ENCODE measurements around the gene C10orf88. TPM values are rescaled to one million over a fixed set of nuclear protein-coding genes. Genes with fewer than 3 reads are reported as not detected.

The C10orf88 gene
- total RNA-seq, 1 donor from 2014 or later: 14.3 TPM

DNA sequence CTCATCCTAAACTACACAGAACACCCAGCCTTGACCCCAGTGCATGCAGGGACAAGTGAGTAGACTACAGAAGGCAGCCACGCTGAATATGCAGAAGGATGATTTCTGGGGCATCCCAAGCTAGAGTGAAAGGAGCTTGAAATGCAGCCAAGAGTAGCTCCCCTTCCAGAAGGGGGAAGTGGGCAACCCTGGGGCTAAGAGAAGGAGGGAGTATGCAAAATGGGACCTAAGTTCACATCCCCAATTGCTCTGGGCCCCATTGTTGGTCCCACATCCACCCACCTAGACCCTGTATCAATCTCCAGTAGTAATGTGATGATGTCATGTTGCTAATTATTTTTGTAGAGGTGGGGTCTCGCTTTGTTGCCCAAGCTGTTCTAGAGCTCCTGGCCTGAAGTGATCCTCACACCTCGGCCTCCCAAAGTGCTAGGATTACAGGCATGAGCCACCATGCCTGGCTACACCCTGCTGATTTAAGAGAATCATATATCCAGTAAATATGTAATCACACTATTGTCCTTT lies 20.6 kb upstream of the C10orf88 start:
- no peak overlapping the region for H3K27ac Mint-ChIP-seq (ENCODE audit: unreplicated experiment)
- no peaks in the 10 kb centered on the region for H3K36me3 Mint-ChIP-seq (ENCODE audit: low read depth, unreplicated experiment)
- H3K9me3 Mint-ChIP-seq (ENCODE audit: unreplicated experiment): no peaks in the 10 kb centered on the region
- H3K4me3 Mint-ChIP-seq (ENCODE audit: unreplicated experiment): no peak overlapping the region
- Histone ChIP-seq H3K4me2 (ENCODE audit: low read length) (no peak overlapping the region), H3K36me3 (ENCODE audit: insufficient read depth, low read length) (no peaks in the 10 kb centered on the region), H3K9me3 (ENCODE audit: insufficient read depth, low read depth, low read length) (no peaks in the 10 kb centered on the region), H3K4me1 (ENCODE audit: insufficient read depth, low read length) (no peaks in the 10 kb centered on the region), H3K9ac (ENCODE audit: low read length) (no peak overlapping the region), H3K27ac (ENCODE audit: low read depth, low read length) (no peak overlapping the region), H3K27me3 (ENCODE audit: insufficient read depth, low read length) (no peaks in the 10 kb centered on the region), H3K79me2 (ENCODE audit: insufficient read depth, low read length) (no peaks in the 10 kb centered on the region), H3K4me3 (ENCODE audit: insufficient read depth, low read depth, low read length) (no peak overlapping the region), H2AFZ (ENCODE audit: low read depth, low read length) (no peak overlapping the region), H4K20me1 (ENCODE audit: insufficient read depth, low read length) (no peaks in the 10 kb centered on the region)
- peaks cover 2% of the 10 kb centered on the region for H3K27me3 Mint-ChIP-seq (ENCODE audit: low read depth, unreplicated experiment)
- DNase-seq (ENCODE audit: low read depth) (no peak), FAIRE-seq (no peak)
- TF ChIP-seq EZH2 (IDR thresholded peaks at IDR 0.05; ENCODE audit: insufficient read depth, low read length): no peak
- TF ChIP-seq, protein P1, sequence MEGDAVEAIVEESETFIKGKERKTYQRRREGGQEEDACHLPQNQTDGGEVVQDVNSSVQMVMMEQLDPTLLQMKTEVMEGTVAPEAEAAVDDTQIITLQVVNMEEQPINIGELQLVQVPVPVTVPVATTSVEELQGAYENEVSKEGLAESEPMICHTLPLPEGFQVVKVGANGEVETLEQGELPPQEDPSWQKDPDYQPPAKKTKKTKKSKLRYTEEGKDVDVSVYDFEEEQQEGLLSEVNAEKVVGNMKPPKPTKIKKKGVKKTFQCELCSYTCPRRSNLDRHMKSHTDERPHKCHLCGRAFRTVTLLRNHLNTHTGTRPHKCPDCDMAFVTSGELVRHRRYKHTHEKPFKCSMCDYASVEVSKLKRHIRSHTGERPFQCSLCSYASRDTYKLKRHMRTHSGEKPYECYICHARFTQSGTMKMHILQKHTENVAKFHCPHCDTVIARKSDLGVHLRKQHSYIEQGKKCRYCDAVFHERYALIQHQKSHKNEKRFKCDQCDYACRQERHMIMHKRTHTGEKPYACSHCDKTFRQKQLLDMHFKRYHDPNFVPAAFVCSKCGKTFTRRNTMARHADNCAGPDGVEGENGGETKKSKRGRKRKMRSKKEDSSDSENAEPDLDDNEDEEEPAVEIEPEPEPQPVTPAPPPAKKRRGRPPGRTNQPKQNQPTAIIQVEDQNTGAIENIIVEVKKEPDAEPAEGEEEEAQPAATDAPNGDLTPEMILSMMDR (IDR thresholded peaks at IDR 0.05; ENCODE audit: insufficient read depth, low read depth, low read length): no peak
- H3K4me1 Mint-ChIP-seq (ENCODE audit: low read depth, unreplicated experiment): no peaks in the 10 kb centered on the region

DNA sequence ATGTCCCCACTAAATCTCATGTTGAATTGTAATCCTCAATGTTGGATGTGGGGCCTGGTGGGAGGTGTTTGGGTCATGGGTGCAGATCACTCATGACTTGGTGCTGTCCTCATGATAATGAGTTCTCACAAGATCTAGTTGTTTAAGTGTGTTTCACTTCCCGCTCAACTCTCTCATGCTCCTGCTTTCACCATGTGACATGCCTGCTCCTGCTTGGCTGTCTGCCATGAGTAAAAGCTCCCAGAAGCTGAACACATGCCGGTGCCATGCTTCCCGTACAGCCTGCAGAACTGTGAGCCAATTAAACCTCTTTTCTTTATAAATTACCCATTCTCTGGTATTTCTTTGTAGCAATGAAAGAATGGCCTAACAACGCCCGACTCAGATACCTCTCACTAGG lies 20.0 kb upstream of the C10orf88 start:
- DNase-seq (ENCODE audit: low read depth) (no peak), FAIRE-seq (no peak)
- Histone ChIP-seq H3K4me1 (ENCODE audit: insufficient read depth, low read length) (no peaks in the 10 kb centered on the region), H3K27ac (ENCODE audit: low read depth, low read length) (no peak overlapping the region), H3K9ac (ENCODE audit: low read length) (no peak overlapping the region), H3K36me3 (ENCODE audit: insufficient read depth, low read length) (no peaks in the 10 kb centered on the region), H3K79me2 (ENCODE audit: insufficient read depth, low read length) (no peaks in the 10 kb centered on the region), H4K20me1 (ENCODE audit: insufficient read depth, low read length) (no peaks in the 10 kb centered on the region), H3K4me2 (ENCODE audit: low read length) (no peak overlapping the region), H3K9me3 (ENCODE audit: insufficient read depth, low read depth, low read length) (no peaks in the 10 kb centered on the region), H2AFZ (ENCODE audit: low read depth, low read length) (no peak overlapping the region), H3K4me3 (ENCODE audit: insufficient read depth, low read depth, low read length) (no peak overlapping the region), H3K27me3 (ENCODE audit: insufficient read depth, low read length) (no peaks in the 10 kb centered on the region)
- Mint-ChIP-seq H3K4me3 (ENCODE audit: unreplicated experiment) (no peak overlapping the region), H3K27ac (ENCODE audit: unreplicated experiment) (no peak overlapping the region), H3K9me3 (ENCODE audit: unreplicated experiment) (no peaks in the 10 kb centered on the region), H3K4me1 (ENCODE audit: low read depth, unreplicated experiment) (no peaks in the 10 kb centered on the region), H3K36me3 (ENCODE audit: low read depth, unreplicated experiment) (no peaks in the 10 kb centered on the region), H3K27me3 (ENCODE audit: low read depth, unreplicated experiment) (peaks cover 2% of the 10 kb centered on the region)
- TF ChIP-seq EZH2 (IDR thresholded peaks at IDR 0.05; ENCODE audit: insufficient read depth, low read length): no peak
- TF ChIP-seq, protein P1 (IDR thresholded peaks at IDR 0.05; ENCODE audit: insufficient read depth, low read depth, low read length): no peak

- no peak for DNase-seq (ENCODE audit: low read depth)
- H3K36me3 Mint-ChIP-seq (ENCODE audit: low read depth, unreplicated experiment): peaks cover 6% of the 10 kb centered on the region
- no peaks in the 10 kb centered on the region for H3K36me3 ChIP-seq (ENCODE audit: insufficient read depth, low read length)
- no peaks in the 10 kb centered on the region for H3K4me1 Mint-ChIP-seq (ENCODE audit: low read depth, unreplicated experiment)
- H3K4me3 ChIP-seq (ENCODE audit: insufficient read depth, low read depth, low read length): no peak overlapping the region
- H3K4me3 Mint-ChIP-seq (ENCODE audit: unreplicated experiment): no peak overlapping the region
- no peak overlapping the region for H3K27ac ChIP-seq (ENCODE audit: low read depth, low read length)
- no peak overlapping the region for H3K9ac ChIP-seq (ENCODE audit: low read length)
- H3K27ac Mint-ChIP-seq (ENCODE audit: unreplicated experiment): no peak overlapping the region
- TF ChIP-seq EZH2 (IDR thresholded peaks at IDR 0.05; ENCODE audit: insufficient read depth, low read length): no peak
- TF ChIP-seq, protein P1 (IDR thresholded peaks at IDR 0.05; ENCODE audit: insufficient read depth, low read depth, low read length): no peak
- no peaks in the 10 kb centered on the region for H4K20me1 ChIP-seq (ENCODE audit: insufficient read depth, low read length)
- no peaks in the 10 kb centered on the region for H3K27me3 ChIP-seq (ENCODE audit: insufficient read depth, low read length)
- no peaks in the 10 kb centered on the region for H3K9me3 ChIP-seq (ENCODE audit: insufficient read depth, low read depth, low read length)
- no peak overlapping the region for H3K4me2 ChIP-seq (ENCODE audit: low read length)
- H3K4me1 ChIP-seq (ENCODE audit: insufficient read depth, low read length): no peaks in the 10 kb centered on the region
- peaks cover 21% of the 10 kb centered on the region for H3K9me3 Mint-ChIP-seq (ENCODE audit: unreplicated experiment)
- peaks cover 7% of the 10 kb centered on the region for H3K27me3 Mint-ChIP-seq (ENCODE audit: low read depth, unreplicated experiment)
- FAIRE-seq: no peak
- no peak overlapping the region for H2AFZ ChIP-seq (ENCODE audit: low read depth, low read length)
- H3K79me2 ChIP-seq (ENCODE audit: insufficient read depth, low read length): no peaks in the 10 kb centered on the region
Measured at GRCh38 chr10:122968698-122969097, 14.7 kb upstream of the C10orf88 start.
